22Rv1 (cell line): Measurements from ENCODE around the gene FOXP1.

Experiments used
- CTCF ChIP-seq: fragments of 450-650 bp; IDR thresholded peaks from 2 replicates; pipeline ENCODE4 v1.5.1; 2017; ENCODE audit warnings: mild to moderate bottlenecking
- ZFX ChIP-seq: fragments of 450-650 bp; IDR thresholded peaks from 2 replicates; pipeline ENCODE4 v1.6.1; 2017; ENCODE audit warnings: antibody characterized with exemption, borderline replicate concordance

- TF ChIP-seq CTCF (no peak), ZFX (no peak)
Observed at GRCh38 chr3:71537211-71537611, 46.3 kb downstream of the FOXP1 start.
